Bronchial epithelial cell (primary cell): ENCODE results near the gene SLC6A18. TPM values are rescaled to one million over a fixed set of nuclear protein-coding genes. Genes with fewer than 3 reads are reported as not detected.
A peak's percentile ranks its signal among the peaks of the same experiment; 100 is the strongest.

Source experiments
- DNase-seq: peaks from one replicate; pipeline ENCODE4 v3.0.0-alpha.2; 2010; ENCODE audit warnings: low read depth
- FAIRE-seq: peaks from 2 replicates; lab custom pipeline; 2011; peaks lifted over from hg19 to GRCh38; lab: Jason Lieb, UNC
- H3K27me3 ChIP-seq: 2 replicates; pipeline ENCODE4 v1.5.1; 2011; ENCODE audit warnings: low read length; ENCODE audit not compliant: control insufficient read depth, insufficient read depth
- H3K36me3 ChIP-seq: 2 replicates; pipeline ENCODE4 v1.5.1; 2011; ENCODE audit warnings: low read length; ENCODE audit not compliant: control insufficient read depth, insufficient read depth
- H3K4me3 ChIP-seq: 2 replicates; pipeline ENCODE4 v1.5.1; 2011; ENCODE audit warnings: mild to moderate bottlenecking, low read depth, low read length, control low read depth
- CTCF ChIP-seq: IDR thresholded peaks from 2 replicates; pipeline ENCODE4 v1.5.1; 2011; ENCODE audit warnings: mild to moderate bottlenecking, moderate library complexity, low read length, control low read depth, inconsistent platforms; ENCODE audit not compliant: insufficient read depth, severe bottlenecking
- total RNA-seq: library from RNA; depleted of rRNA; stranded (reverse); fragments of >200 nt; gene quantifications from 2 replicates; pipeline ENCODE4 v1.2.1, GENCODE V29; 2014

Gene SLC6A18
- total RNA-seq, 1 donor from 2014 or later, result not detected

GRCh38 chr5:1210832-1211251 is 14.3 kb upstream of the SLC6A18 start:
- no peaks in the 10 kb centered on the region for H3K36me3 ChIP-seq
- FAIRE-seq, result no peak

GRCh38 chr5:1211701-1212100 is 13.5 kb upstream of the SLC6A18 start:
- FAIRE-seq (peak; percentile 100), DNase-seq (no peak)
- H3K27me3 ChIP-seq, result peaks cover 1% of the 10 kb centered on the region
- no peaks in the 10 kb centered on the region for H3K36me3 ChIP-seq
- no peak for TF ChIP-seq CTCF
- no peak overlapping the region for H3K4me3 ChIP-seq

More at GRCh38 chr5:1210832-1211251, 14.3 kb upstream of the SLC6A18 start:
- peaks cover 1% of the 10 kb centered on the region for H3K27me3 ChIP-seq
- no peak for DNase-seq
- H3K4me3 ChIP-seq, result no peak overlapping the region
- TF ChIP-seq CTCF, result no peak

GRCh38 chr5:1212271-1212670 is 12.9 kb upstream of the SLC6A18 start:
- Histone ChIP-seq H3K36me3 (no peaks in the 10 kb centered on the region), H3K4me3 (no peak overlapping the region), H3K27me3 (peaks cover 1% of the 10 kb centered on the region)
- FAIRE-seq, result no peak
- DNase-seq, result no peak
- TF ChIP-seq CTCF, result no peak

GRCh38 chr5:1212881-1213280 is 12.3 kb upstream of the SLC6A18 start:
- TF ChIP-seq CTCF, result no peak
- DNase-seq, result no peak
- H3K27me3 ChIP-seq, result peaks cover 1% of the 10 kb centered on the region
- H3K36me3 ChIP-seq, result no peaks in the 10 kb centered on the region
- no peak for FAIRE-seq
- no peak overlapping the region for H3K4me3 ChIP-seq

GRCh38 chr5:1213508-1214162 is 11.5 kb upstream of the SLC6A18 start:
- peaks cover 1% of the 10 kb centered on the region for H3K27me3 ChIP-seq
- H3K4me3 ChIP-seq, result no peak overlapping the region
- FAIRE-seq (no peak), DNase-seq (no peak)
- no peaks in the 10 kb centered on the region for H3K36me3 ChIP-seq
- TF ChIP-seq CTCF, result no peak
